NCI-H526 (cell line): ENCODE results near the gene RIPOR2.
"Not testable (repeated sequence)": the region's sequence is repeated elsewhere in the genome, so short reads cannot be mapped to it uniquely, and the experiment has no call there.

Experiments used
- DNase-seq, 2 experiments: peaks; one replicate each; lab custom pipeline; 2025; lab: John Stamatoyannopoulos, UW

RIPOR2 gene

DNA sequence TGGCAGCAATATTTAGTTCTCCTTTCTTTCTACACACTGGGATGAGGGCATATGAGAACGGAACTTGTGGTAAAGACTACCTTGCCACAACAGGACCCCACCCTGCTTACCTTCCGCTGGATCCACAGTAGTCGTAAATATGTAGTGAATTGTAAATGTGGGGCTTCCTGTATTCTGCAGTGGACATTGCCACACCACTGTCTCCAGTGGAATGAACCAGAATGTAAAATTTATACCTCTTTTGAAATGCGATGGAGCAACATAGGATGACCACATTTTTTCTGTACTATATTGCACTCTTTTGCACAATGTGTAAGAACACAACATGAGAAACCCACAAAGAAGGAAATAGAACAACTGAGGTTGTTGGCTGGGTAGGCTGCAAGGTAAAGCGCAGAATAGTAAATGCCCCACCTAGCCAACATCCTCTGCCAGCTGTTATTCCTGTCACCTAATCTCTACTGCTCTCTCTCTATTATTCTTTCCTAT lies 16.1 kb upstream of the RIPOR2 start:
- no peak for DNase-seq

DNA sequence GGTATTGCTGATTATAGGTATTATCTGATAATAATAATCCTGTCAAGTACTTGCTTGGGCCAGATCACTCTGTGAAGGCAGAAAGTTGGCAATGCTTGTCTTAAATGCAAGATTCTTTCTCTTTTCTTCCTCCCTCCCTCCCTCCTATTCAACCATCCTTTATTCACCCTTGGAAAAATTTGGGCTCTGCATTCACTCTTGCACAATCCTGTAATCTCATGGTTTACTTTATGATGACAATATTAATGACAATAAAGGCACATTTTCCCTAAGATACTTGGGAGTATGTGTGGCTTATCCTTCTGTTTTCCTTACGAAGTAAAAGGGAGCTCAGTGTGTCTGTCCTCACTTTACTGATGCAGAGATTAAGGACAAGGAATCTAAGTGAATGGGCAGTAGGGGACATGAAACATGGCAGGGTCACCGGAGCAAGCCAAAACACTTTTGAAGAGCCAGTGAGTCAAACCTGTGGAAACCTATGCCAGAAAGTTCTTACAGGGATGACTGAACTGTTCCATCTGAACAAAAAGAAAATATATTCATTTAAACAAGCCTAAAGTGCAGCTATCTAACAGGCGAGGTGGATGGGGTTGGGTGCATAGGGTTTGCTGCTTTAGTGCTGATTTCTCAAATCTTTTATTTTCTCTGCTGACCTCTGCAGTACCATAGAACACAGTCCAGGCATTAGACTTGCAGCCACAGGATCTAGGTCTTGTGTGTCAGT lies 14.6 kb upstream of the RIPOR2 start:
- DNase-seq: no peak

- no peak for DNase-seq
These were observed 13.3 kb upstream of the RIPOR2 start for GRCh38 chr6:24949020-24949569.

DNA sequence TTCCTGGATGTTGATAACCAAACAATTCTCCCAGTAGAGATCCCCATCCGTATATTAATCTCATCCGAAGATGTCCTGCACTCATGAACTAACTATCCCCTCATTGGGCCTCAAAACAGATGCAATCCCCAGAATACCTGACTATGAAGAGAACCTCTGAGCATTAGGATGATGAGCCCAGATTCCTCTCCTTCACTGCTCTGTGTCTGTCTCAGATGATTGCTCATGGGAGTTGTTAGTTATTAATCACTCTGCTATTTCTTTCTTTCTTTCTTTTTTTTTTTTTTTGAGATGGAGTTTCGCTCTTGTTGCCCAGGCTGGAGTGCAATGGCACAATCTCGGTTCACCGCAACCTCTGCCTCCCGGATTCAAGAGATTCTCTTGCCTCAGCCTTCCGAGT lies 12.5 kb upstream of the RIPOR2 start:
- not testable (repeated sequence) for DNase-seq

- no peak for DNase-seq
These were observed 11.9 kb upstream of the RIPOR2 start for GRCh38 chr6:24947636-24948035.

- no peak for DNase-seq
These were observed 9.3 kb upstream of the RIPOR2 start for GRCh38 chr6:24945054-24945453.

- DNase-seq: no peak
These were observed 8.0 kb upstream of the RIPOR2 start for GRCh38 chr6:24943774-24944173.

DNA sequence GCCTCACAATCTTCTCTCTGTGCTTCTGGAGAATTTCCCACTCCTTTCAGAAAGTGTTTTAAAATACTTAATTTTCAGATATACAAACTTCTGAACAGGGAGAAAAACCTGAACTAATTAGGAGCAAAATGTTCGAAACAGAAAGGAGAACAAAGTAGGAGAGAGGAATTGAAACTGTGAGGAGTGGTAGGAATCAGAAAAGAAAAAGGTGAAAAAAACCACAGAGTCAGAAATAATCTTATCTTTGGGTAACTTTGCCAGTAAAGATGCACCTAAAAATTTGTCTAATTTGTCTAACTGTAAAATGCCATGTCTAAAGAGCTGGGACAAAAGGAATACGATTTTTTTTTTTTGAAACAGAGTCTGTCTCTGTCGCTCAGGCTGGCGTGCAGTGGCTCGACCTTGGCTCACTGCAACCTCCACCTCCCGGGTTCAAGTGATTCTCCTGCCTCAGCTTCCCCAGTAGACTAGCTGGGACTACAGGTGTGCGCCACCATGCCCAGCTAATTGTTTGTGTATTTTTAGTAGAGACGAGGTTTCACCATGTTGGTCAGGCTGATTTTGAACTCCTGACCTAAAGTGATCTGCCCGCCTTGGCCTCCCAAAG lies 4.7 kb upstream of the RIPOR2 start:
- no peak for DNase-seq

GRCh38 chr6:24936641-24937317 lies 1.0 kb upstream of the RIPOR2 start:
- no peak for DNase-seq

DNA sequence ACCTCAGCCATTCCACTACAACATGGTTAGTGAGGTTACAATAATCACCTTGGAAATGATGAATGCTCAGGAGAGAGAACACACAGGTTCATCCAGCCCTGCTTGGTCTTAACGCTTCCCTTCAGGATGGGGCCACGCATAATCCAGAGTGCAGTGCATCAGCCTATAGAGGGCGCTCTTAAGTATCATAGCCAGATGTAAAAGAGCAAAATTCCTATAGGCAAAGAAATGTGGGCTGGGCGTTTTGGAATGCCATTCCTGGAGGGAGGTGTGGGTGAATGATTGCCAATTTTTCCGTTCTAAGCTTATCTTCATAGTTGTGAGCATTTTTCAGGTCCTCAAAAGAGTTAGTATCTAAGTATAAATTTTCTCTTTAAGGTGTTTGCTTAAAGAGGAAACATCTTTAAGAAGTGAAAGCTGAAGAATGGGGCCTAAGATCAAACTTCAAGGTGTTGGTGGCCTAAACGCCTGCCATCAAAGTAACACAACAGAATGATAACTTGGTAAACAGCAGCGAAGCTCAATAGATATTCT lies 1.8 kb downstream of the RIPOR2 start:
- DNase-seq: peak; percentile 11 to 63

GRCh38 chr6:24933266-24933665 lies 2.5 kb downstream of the RIPOR2 start:
- no peak for DNase-seq

- no peak for DNase-seq
These were observed 2.9 kb downstream of the RIPOR2 start for GRCh38 chr6:24932832-24933231.

GRCh38 chr6:24931718-24932691 lies 3.8 kb downstream of the RIPOR2 start:
- DNase-seq: no peak

- no peak for DNase-seq
These were observed 4.5 kb downstream of the RIPOR2 start for GRCh38 chr6:24931296-24931695.

- no peak for DNase-seq
These were observed 5.3 kb downstream of the RIPOR2 start for GRCh38 chr6:24930431-24930871.

GRCh38 chr6:24929242-24929641 lies 6.5 kb downstream of the RIPOR2 start:
- no peak for DNase-seq

DNA sequence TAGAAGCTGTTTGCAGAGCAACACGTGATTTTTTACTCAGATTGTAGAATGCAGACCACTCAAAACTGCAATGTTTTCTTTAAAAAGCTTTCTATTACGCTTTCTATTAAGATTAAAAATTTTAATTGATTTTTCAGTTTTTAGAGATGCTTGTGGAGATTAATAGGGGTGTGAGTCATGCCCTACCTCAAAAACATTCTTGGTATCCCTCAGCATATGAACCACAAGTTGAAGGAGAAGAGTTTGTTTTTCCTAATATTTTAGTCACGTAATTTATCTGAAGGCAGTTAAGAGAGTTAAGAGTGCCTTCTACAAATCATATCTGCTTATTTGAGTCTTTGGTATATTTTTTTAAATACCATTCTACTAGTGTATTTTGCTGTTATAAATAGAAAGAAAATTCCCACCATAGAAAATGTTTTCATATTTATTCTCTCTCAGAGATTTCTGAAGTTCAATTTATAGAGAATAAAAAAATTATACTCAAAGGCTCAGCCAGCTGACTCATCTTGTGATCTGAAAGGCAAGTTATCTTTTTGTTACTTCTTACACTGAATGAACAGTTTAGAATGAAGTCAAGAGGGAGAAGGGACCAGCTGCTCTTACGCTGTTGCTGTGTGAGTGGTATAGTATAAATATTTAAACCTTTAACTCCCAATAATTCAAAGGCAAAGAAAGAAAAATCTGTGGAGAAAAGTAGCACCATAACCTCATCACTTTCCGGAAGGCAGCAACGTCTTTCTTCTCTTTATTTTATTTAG lies 7.6 kb downstream of the RIPOR2 start:
- no peak for DNase-seq

DNA sequence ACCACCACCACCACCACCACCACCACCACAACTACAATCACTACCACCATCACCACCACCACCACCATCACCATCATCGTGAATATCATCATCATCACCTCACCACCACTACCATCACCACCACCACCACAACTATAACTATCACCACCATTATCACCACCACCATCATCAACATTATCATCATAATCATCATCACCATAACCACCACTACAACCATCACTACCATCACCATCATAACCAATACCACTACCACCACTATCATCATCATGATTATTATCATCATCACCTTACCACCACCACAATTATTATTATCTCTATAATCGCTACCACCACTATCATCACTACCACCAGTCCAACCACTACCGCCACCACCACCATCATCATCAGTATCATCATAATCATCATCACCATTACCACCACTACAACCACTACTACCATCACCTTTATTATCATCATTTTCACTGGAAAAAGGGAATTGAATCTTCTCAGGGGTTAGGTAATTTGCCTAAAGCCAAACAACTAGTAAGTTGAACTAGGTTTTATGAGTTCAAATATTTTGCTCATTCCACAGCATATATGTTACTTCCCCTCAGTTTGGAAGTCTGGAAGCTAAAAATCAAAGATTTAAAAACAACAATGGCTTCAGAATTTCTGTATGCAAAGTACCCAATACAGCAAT lies 8.3 kb downstream of the RIPOR2 start:
- DNase-seq: no peak

DNA sequence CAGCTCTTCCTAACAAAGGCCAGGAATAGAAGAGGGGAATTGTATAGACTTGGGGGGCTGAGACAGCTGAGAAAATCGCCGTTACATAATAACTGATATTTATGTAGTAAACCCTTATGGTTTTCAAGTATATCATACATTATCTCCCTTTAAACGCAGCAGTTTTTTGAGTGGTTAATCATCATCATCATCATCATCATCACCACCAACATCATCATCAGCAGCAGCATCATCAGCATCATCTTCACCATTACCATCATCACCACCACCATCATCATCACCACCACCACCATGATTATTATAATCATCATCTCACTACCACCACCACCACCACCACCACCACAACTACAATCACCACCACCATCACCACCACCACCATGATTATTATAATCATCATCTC lies 9.1 kb downstream of the RIPOR2 start:
- DNase-seq: not testable (repeated sequence)

DNA sequence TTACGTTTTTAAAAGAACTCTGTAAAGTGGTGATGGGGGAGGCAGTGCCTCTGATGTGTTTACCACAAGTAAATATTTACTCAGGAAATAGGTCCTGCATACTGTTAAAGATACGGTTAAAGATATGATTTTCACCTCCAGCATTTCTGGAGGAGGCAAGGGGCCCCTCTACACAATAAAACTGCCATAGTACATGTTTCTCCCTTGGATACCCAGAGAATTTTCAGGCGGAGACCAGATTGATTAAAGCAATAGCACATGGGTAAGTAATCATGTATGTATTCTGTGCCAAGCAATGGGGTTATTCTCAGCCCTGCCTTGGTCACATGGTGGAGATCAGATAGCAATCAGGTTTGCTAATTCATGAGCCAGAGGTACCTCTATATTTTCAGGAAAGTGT lies 9.6 kb downstream of the RIPOR2 start:
- DNase-seq: no peak
